Measurements from ENCODE around the gene NACAD. TPM values are rescaled to one million over a fixed set of nuclear protein-coding genes. Genes with fewer than 3 reads are reported as not detected.

NACAD gene
- total and polyA plus RNA-seq, 2 of the 4 experiments (the other 2 are of a cell fraction), result 0.54 to 2.2 TPM

DNA sequence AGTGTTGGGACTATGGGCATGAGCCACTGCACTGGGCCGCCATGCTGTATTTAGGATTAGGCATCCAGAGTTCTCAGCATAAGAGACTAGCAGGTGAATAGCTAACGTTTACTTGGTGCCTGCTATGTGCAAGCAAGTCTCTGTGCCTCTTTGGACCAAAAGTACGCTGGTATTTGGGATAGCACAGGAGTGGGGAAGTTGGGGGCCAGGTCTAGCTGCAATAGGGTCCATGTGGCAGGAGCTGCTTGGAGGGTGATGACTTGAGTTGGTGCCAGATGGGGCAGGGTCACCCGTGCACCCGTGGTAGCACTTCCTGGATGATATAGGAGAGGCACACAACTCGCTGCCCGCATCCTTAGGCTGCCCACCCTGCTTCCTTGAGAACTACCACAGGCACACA lies 22.4 kb downstream of the NACAD start:
- no peak overlapping the region for H3K56ac ChIP-seq (ENCODE audit: extremely low read depth, insufficient read depth, low read length)
- DNase-seq (no peak), ATAC-seq (ENCODE audit: low read depth) (no peak)
- no peak overlapping the region for H3K18ac ChIP-seq (ENCODE audit: low read depth, low read length)
- 82% methylated on average over 2 of the region's 7 CpGs; no CpG with 5 or more reads in 1 of the 2 experiments for WGBS, 2 experiments (ENCODE audit: extremely low coverage in 2 of 2, insufficient read length in 1 of 2)
- H3K14ac ChIP-seq (replicated peaks; ENCODE audit: low read depth, low read length), result no peak overlapping the region
- peaks cover 27 to 65% of the 10 kb centered on the region in 2 experiments for H3K79me1 ChIP-seq (ENCODE audit: low read depth in 1 of 2, low read length in 2 of 2)
- no peak overlapping the region for H3K4ac ChIP-seq (ENCODE audit: low read depth, low read length)
- H4K8ac ChIP-seq (ENCODE audit: low read depth in 2 of 2, low read length in 2 of 2), result no peak overlapping the region
- no peak overlapping the region for H3K4me3 ChIP-seq (ENCODE audit: insufficient read depth, low read depth, low read length)
- no peak overlapping the region for H2BK5ac ChIP-seq (ENCODE audit: low read depth, low read length, poor library complexity, severe bottlenecking)
- H3K4me2 ChIP-seq (ENCODE audit: low read depth, low read length), result no peak overlapping the region
- in situ Hi-C loops (cut with MboI; ENCODE audit: low sequenced_read_pairs) (no loop called here), dilution Hi-C loops (cut with HindIII; ENCODE audit: low sequenced_read_pairs, unreplicated experiment) (no loop called here), intact Hi-C loops (cut with micrococcal nuclease) (no loop called here)
- H2AFZ ChIP-seq (replicated peaks; ENCODE audit: low read length, poor library complexity), result no peak overlapping the region
- H3K9me3 ChIP-seq (ENCODE audit: control insufficient read depth, insufficient read depth, low read length), result no peaks in the 10 kb centered on the region
- POLR2A ChIA-PET (ENCODE audit: unreplicated experiment), result no interaction called here
- CTCF ChIA-PET, result no interaction called here
- no TSS peak for BruUV-seq (replicated peaks)
- H3K27ac ChIP-seq (ENCODE audit: insufficient read depth, low read length), result no peak overlapping the region
- no peaks in the 10 kb centered on the region for H3K4me1 ChIP-seq (ENCODE audit: control insufficient read depth, insufficient read depth, low read length)
- no peak overlapping the region for H2BK20ac ChIP-seq (ENCODE audit: low read depth, low read length)
- peaks cover 16% of the 10 kb centered on the region for H3K9me1 ChIP-seq (ENCODE audit: insufficient read depth, low read length)
- H3K27me3 ChIP-seq (ENCODE audit: control insufficient read depth, insufficient read depth, low read length), result no peaks in the 10 kb centered on the region
- H4K20me1 ChIP-seq (ENCODE audit: insufficient read depth, low read length), result peaks cover 11% of the 10 kb centered on the region; the same call in 1 of the 2 replicates
- no peak overlapping the region for H3K23ac ChIP-seq (ENCODE audit: low read depth, low read length)
- peaks cover 50% of the 10 kb centered on the region for H3K36me3 ChIP-seq (ENCODE audit: control insufficient read depth, insufficient read depth, low read length)
- no peak overlapping the region for H2AK5ac ChIP-seq (ENCODE audit: low read depth, low read length)
- no peak overlapping the region for H2AK9ac ChIP-seq (replicated peaks; ENCODE audit: low read depth, low read length, poor library complexity)
- no peak overlapping the region for H4K91ac ChIP-seq (ENCODE audit: insufficient read depth, low read depth, low read length)
- no peak overlapping the region for H4K5ac ChIP-seq (ENCODE audit: low read depth, low read length)
- H2BK120ac ChIP-seq (ENCODE audit: low read depth, low read length), result no peak overlapping the region
- no peak overlapping the region for H2BK15ac ChIP-seq (ENCODE audit: low read depth, low read length)
- TF ChIP-seq, protein P1, sequence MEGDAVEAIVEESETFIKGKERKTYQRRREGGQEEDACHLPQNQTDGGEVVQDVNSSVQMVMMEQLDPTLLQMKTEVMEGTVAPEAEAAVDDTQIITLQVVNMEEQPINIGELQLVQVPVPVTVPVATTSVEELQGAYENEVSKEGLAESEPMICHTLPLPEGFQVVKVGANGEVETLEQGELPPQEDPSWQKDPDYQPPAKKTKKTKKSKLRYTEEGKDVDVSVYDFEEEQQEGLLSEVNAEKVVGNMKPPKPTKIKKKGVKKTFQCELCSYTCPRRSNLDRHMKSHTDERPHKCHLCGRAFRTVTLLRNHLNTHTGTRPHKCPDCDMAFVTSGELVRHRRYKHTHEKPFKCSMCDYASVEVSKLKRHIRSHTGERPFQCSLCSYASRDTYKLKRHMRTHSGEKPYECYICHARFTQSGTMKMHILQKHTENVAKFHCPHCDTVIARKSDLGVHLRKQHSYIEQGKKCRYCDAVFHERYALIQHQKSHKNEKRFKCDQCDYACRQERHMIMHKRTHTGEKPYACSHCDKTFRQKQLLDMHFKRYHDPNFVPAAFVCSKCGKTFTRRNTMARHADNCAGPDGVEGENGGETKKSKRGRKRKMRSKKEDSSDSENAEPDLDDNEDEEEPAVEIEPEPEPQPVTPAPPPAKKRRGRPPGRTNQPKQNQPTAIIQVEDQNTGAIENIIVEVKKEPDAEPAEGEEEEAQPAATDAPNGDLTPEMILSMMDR (conservative IDR thresholded peaks at IDR 0.05; ENCODE audit: low read depth, low read length), result no peak
- TF ChIP-seq BHLHE40 (IDR thresholded peaks at IDR 0.05; ENCODE audit: low read depth, low read length), result no peak
- TF ChIP-seq, protein P2, sequence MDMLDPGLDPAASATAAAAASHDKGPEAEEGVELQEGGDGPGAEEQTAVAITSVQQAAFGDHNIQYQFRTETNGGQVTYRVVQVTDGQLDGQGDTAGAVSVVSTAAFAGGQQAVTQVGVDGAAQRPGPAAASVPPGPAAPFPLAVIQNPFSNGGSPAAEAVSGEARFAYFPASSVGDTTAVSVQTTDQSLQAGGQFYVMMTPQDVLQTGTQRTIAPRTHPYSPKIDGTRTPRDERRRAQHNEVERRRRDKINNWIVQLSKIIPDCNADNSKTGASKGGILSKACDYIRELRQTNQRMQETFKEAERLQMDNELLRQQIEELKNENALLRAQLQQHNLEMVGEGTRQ (IDR thresholded peaks at IDR 0.05; ENCODE audit: low read depth, low read length), result no peak
- TF ChIP-seq POLR2A (IDR thresholded peaks at IDR 0.05; ENCODE audit: low read depth, low read length), result no peak
- H3K9ac ChIP-seq (ENCODE audit: low read depth, low read length), result no peak overlapping the region
